PC-9 (cell line): ENCODE measurements around the gene CREB1. TPM values are rescaled to one million over a fixed set of nuclear protein-coding genes. Genes with fewer than 3 reads are reported as not detected.

Source experiments
- BruUV-seq: library from RNA; stranded (reverse); fragments of 400-500 nt; replicated peaks from 2 replicates; lab custom pipeline; 2021; lab: Mats Ljungman, UMichigan
- CTCF ChIA-PET: fragments of 300-600 bp; sonication (Branson Sonifier 250); formaldehyde crosslinking; loops from one replicate; lab custom pipeline; 2022; ENCODE audit warnings: antibody characterized with exemption; lab: Charles Lee
- POLR2A ChIA-PET: fragments of 300-600 bp; sonication (Branson Sonifier 250); formaldehyde crosslinking; loops from one replicate; lab custom pipeline; 2022; ENCODE audit warnings: antibody characterized with exemption; ENCODE audit not compliant: unreplicated experiment; lab: Charles Lee
- DNase-seq, 2 experiments: peaks; one replicate each; pipeline versions ENCODE4 v3.0.0 to v3.0.0-alpha.2; 2015 to 2022; ENCODE audit warnings: mixed read lengths in 1 of 2
- H2AFZ ChIP-seq: fragments of 200-600 bp; sonication (generic); 2 replicates; pipeline ENCODE4 v1.8.1; 2017; ENCODE audit warnings: antibody characterized with exemption
- H3F3A ChIP-seq: fragments of 200-600 bp; sonication (generic); 2 replicates; pipeline ENCODE4 v1.8.1; 2017; ENCODE audit warnings: antibody characterized with exemption, mild to moderate bottlenecking, low read depth; ENCODE audit not compliant: insufficient read depth
- H3K27ac ChIP-seq: fragments of 200-600 bp; sonication (generic); 2 replicates; pipeline ENCODE4 v1.6.1; 2016; ENCODE audit warnings: mixed run types
- H3K27me3 ChIP-seq: fragments of 200-600 bp; sonication (generic); 2 replicates; pipeline ENCODE4 v1.6.1; 2016; ENCODE audit warnings: low read depth, mixed run types; ENCODE audit not compliant: insufficient read depth
- H3K36me3 ChIP-seq: fragments of 200-600 bp; sonication (generic); 2 replicates; pipeline ENCODE4 v1.6.1; 2016; ENCODE audit warnings: low read depth, mixed run types
- H3K4me1 ChIP-seq: fragments of 200-600 bp; sonication (generic); replicated peaks from 2 replicates; pipeline ENCODE4 v1.6.1; 2016; ENCODE audit warnings: mixed run types; ENCODE audit not compliant: insufficient read depth
- H3K4me2 ChIP-seq: fragments of 200-600 bp; sonication (generic); 2 replicates; pipeline ENCODE4 v1.6.1; 2017; ENCODE audit warnings: mixed run types
- H3K4me3 ChIP-seq: fragments of 200-600 bp; sonication (generic); 2 replicates; pipeline ENCODE4 v1.6.1; 2016; ENCODE audit warnings: mixed run types
- H3K79me2 ChIP-seq: fragments of 200-600 bp; sonication (generic); 2 replicates; pipeline ENCODE4 v1.6.1; 2017; ENCODE audit warnings: low read depth, mixed run types
- H3K9me2 ChIP-seq: fragments of 200-600 bp; sonication (generic); 2 replicates; pipeline ENCODE4 v1.8.1; 2017; ENCODE audit warnings: mild to moderate bottlenecking; ENCODE audit not compliant: insufficient read depth
- H3K9me3 ChIP-seq: fragments of 200-600 bp; sonication (generic); 2 replicates; pipeline ENCODE4 v1.8.1; 2016; ENCODE audit warnings: low read depth; ENCODE audit not compliant: insufficient read depth
- H4K20me1 ChIP-seq: fragments of 200-600 bp; sonication (generic); 2 replicates; pipeline ENCODE4 v1.8.1; 2017; ENCODE audit not compliant: insufficient read depth
- EZH2 ChIP-seq: fragments of 200-600 bp; sonication (generic); IDR thresholded peaks from 2 replicates; pipeline ENCODE4 v1.8.0; 2017; ENCODE audit warnings: antibody characterized with exemption, low read depth
- intact Hi-C: fragments of 100-400 bp; cut with micrococcal nuclease; formaldehyde crosslinking; loops from one replicate; pipeline ENCODE4 v1.10.0; 2022; ENCODE audit not compliant: unreplicated experiment
- total RNA-seq: library from RNA; stranded (reverse); gene quantifications from 2 replicates; pipeline ENCODE4 v1.2.3, GENCODE V29; 2021
- TF ChIP-seq, protein P1 (sequence below): fragments of 200-600 bp; sonication (generic); conservative IDR thresholded peaks from 2 replicates; pipeline ENCODE4 v1.6.1; 2017; ENCODE audit warnings: mixed run types, antibody characterized with exemption, mild to moderate bottlenecking, moderate library complexity

The CREB1 gene
- total RNA-seq, 1 experiment from 2014 or later, result 42.2 TPM

DNA sequence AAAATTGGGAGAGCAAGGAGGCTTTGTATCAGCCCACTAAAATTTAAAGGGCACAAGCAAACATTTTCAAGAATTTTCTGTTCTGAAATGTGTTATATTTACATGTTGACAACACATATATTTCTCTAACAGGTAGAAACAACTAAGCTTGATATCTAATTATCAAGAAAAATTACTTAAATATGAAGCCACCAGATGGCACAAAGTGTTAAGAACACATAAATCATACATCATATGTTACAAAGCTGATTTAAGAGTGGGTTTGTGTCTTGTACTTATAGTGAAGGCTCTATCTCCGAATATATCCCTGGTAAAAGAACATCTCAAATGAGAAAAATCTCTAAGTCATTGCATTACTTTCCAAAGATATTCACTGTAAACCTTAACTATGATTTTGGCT is 19.6 kb upstream of the CREB1 start:
- TF ChIP-seq, protein P1, sequence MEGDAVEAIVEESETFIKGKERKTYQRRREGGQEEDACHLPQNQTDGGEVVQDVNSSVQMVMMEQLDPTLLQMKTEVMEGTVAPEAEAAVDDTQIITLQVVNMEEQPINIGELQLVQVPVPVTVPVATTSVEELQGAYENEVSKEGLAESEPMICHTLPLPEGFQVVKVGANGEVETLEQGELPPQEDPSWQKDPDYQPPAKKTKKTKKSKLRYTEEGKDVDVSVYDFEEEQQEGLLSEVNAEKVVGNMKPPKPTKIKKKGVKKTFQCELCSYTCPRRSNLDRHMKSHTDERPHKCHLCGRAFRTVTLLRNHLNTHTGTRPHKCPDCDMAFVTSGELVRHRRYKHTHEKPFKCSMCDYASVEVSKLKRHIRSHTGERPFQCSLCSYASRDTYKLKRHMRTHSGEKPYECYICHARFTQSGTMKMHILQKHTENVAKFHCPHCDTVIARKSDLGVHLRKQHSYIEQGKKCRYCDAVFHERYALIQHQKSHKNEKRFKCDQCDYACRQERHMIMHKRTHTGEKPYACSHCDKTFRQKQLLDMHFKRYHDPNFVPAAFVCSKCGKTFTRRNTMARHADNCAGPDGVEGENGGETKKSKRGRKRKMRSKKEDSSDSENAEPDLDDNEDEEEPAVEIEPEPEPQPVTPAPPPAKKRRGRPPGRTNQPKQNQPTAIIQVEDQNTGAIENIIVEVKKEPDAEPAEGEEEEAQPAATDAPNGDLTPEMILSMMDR, result no peak
- TF ChIP-seq EZH2, result no peak
- peaks cover 52% of the 10 kb centered on the region for H3K4me1 ChIP-seq
- CTCF ChIA-PET, result no interaction called here

DNA sequence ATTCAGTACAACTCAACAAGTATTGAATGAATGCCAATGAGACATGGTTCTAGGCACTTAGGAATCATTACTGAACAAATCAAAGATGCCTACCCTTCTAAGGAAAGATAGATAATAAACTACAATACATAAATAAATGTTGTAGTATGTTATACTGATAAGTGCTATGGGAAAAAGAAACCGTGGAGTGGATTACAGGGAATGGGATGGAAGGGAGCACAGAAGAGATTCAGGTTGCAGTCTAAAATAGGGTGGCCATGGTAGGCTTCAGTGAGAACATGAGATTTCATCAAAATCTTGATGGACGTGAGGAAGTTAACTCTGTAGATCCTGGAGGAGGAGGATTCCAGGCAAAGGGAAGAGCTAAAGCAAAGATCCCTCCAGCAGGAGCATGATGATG is 17.9 kb upstream of the CREB1 start:
- BruUV-seq, result no TSS peak
- H3K9me3 ChIP-seq, result no peaks in the 10 kb centered on the region
- intact Hi-C loops, result loop anchor here (2.0 kb wide), 1 partner anchor 17 kb away; the partner anchor contains the start of gene CREB1
- peaks cover 37% of the 10 kb centered on the region for H3K4me1 ChIP-seq
- CTCF ChIA-PET, result no interaction called here
- no peaks in the 10 kb centered on the region for H3K79me2 ChIP-seq
- DNase-seq, result no peak
- POLR2A ChIA-PET, result no interaction called here
- H3K9me2 ChIP-seq, result no peaks in the 10 kb centered on the region
- peak overlapping the region; percentile 77 for H3K27ac ChIP-seq
- no peaks in the 10 kb centered on the region for H4K20me1 ChIP-seq
- H2AFZ ChIP-seq, result peak overlapping the region; percentile 53; the same call in 1 of the 2 replicates
- TF ChIP-seq, protein P1, result no peak
- TF ChIP-seq EZH2, result no peak
- peaks cover 23% of the 10 kb centered on the region for H3F3A ChIP-seq
- peak overlapping the region; percentile 18; the same call in 1 of the 2 replicates for H3K4me3 ChIP-seq
- no peaks in the 10 kb centered on the region for H3K27me3 ChIP-seq
- no peaks in the 10 kb centered on the region for H3K36me3 ChIP-seq
- H3K4me2 ChIP-seq, result peak overlapping the region; percentile 68

More for the DNA sequence above, 19.6 kb upstream of the CREB1 start:
- no TSS peak for BruUV-seq
- H3K9me2 ChIP-seq, result no peaks in the 10 kb centered on the region
- H3K9me3 ChIP-seq, result no peaks in the 10 kb centered on the region
- peaks cover 37% of the 10 kb centered on the region for H3F3A ChIP-seq
- no peak overlapping the region for H2AFZ ChIP-seq
- DNase-seq, result no peak
- no peaks in the 10 kb centered on the region for H3K27me3 ChIP-seq
- no peaks in the 10 kb centered on the region for H4K20me1 ChIP-seq
- POLR2A ChIA-PET, result no interaction called here
- H3K79me2 ChIP-seq, result no peaks in the 10 kb centered on the region
- intact Hi-C loops, result no loop called here
- no peaks in the 10 kb centered on the region for H3K36me3 ChIP-seq
- H3K4me3 ChIP-seq, result no peak overlapping the region
- no peak overlapping the region for H3K4me2 ChIP-seq
- no peak overlapping the region for H3K27ac ChIP-seq

DNA sequence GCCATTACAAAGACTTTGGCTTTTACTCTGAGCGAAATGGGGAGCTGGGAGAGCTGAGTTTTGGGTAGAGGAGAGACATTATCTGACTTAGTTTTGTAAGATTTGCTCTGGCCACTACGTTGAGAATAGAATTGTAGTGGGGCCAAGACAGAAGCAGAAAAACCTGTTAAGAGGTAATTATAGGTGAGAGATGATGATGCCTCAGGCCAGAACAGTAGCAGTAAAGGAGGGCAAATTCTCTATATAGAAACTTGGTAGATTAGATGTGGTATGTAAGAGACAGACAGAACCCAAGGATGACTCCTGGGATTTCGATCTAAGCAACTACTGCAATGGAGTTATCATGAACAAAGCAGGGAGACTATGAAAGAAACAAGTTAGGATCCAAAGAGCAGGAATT is 17.4 kb upstream of the CREB1 start:
- H2AFZ ChIP-seq, result peak overlapping the region; percentile 53
- no TSS peak for BruUV-seq
- intact Hi-C loops, result loop anchor here (2.0 kb wide), 1 partner anchor 16 kb away; the partner anchor contains the start of gene CREB1

More for the DNA sequence above, 17.4 kb upstream of the CREB1 start:
- ChIA-PET CTCF (no interaction called here), POLR2A (no interaction called here)
- no peaks in the 10 kb centered on the region for H3K9me2 ChIP-seq
- H3K79me2 ChIP-seq, result no peaks in the 10 kb centered on the region
- peaks cover 34% of the 10 kb centered on the region for H3K4me1 ChIP-seq
- H3K4me2 ChIP-seq, result peak overlapping the region; percentile 68
- peaks cover 23% of the 10 kb centered on the region for H3F3A ChIP-seq
- peak overlapping the region; percentile 18; the same call in 1 of the 2 replicates for H3K4me3 ChIP-seq
- H4K20me1 ChIP-seq, result no peaks in the 10 kb centered on the region
- TF ChIP-seq EZH2, result no peak
- TF ChIP-seq, protein P1, result no peak
- H3K9me3 ChIP-seq, result no peaks in the 10 kb centered on the region
- no peaks in the 10 kb centered on the region for H3K27me3 ChIP-seq
- peak overlapping the region; percentile 77 for H3K27ac ChIP-seq
- H3K36me3 ChIP-seq, result no peaks in the 10 kb centered on the region
- peak in 1 of 2 experiments; percentile 70 for DNase-seq
